ENCODE measurements around the gene LYPD6B.

GRCh38 chr2:149099298-149099697 lies 60.8 kb downstream of the LYPD6B start:
- TF ChIP-seq EZH2 (IDR thresholded peaks at IDR 0.05; ENCODE audit: low read length, unreplicated experiment) (no peak), CTCF (conservative IDR thresholded peaks at IDR 0.05; ENCODE audit: low read depth, low read length) (no peak), EZH2phosphoT487 (IDR thresholded peaks at IDR 0.05; ENCODE audit: borderline replicate concordance, low read length) (no peak)

All from PC-3 (cell line).